Umbilical cord (tissue), 1 donor: ENCODE results near the gene CHRM4. TPM values are rescaled to one million over a fixed set of nuclear protein-coding genes. Genes with fewer than 3 reads are reported as not detected.

ENCODE experiments used
- total RNA-seq: library from RNA; depleted of rRNA; stranded (reverse); fragments of >200 nt; gene quantifications from one replicate; pipeline ENCODE4 v1.2.3, GENCODE V29; 2014; ENCODE audit warnings: low replicate concordance; ENCODE audit not compliant: insufficient read depth

The CHRM4 gene
- total RNA-seq, 1 donor from 2014 or later, result not detected

Other genes with a start within 250 kb of the CHRM4 start
- 23.4 TPM for gene CREB3L1, start 114.1 kb downstream of the CHRM4 start, total RNA-seq
- gene DGKZ, start 44.3 kb downstream of the CHRM4 start, total RNA-seq, result 20.7 TPM
- gene MDK, start 10.1 kb downstream of the CHRM4 start, total RNA-seq, result 78.0 TPM
- gene AMBRA1, start 202.2 kb upstream of the CHRM4 start, total RNA-seq, result 48.6 TPM
- 0.24 TPM for gene HARBI1, start 225.5 kb upstream of the CHRM4 start, total RNA-seq
- 37.6 TPM for gene ATG13, start 225.8 kb upstream of the CHRM4 start, total RNA-seq